Suprapubic skin (tissue), 3 donors: Measurements from ENCODE around the gene SEPTIN12.

Experiments
- CTCF ChIP-seq, 2 donors: fragments of 200-600 bp in 1 of 2; fragments of 450-650 bp in 1 of 2; sonication (generic) in 1 of 2; IDR thresholded peaks; one replicate each; pipeline ENCODE4 v1.5.1; 2016 to 2019; ENCODE audit warnings: antibody characterized with exemption in 2 of 2, mild to moderate bottlenecking in 1 of 2, moderate library complexity in 1 of 2
- POLR2A ChIP-seq, 2 donors: fragments of 450-650 bp; IDR thresholded peaks; one replicate each; pipeline ENCODE4 v1.6.1; 2017; ENCODE audit warnings: antibody characterized with exemption in 2 of 2, mild to moderate bottlenecking in 2 of 2, moderate library complexity in 2 of 2

GRCh38 chr16:4733211-4733742, 54.9 kb downstream of the SEPTIN12 start:
- TF ChIP-seq POLR2A (IDR thresholded peaks at IDR 0.05) (no peak), CTCF (IDR thresholded peaks at IDR 0.05) (no peak)
